ENCODE measurements around the gene AP2B1.

AP2B1 gene

GRCh38 chr17:35740997-35741931, 154.1 kb downstream of the AP2B1 start:
- H3K9me2 ChIP-seq (replicated peaks; ENCODE audit: insufficient read depth, low read length): no peaks in the 10 kb centered on the region
- no peak overlapping the region for H2AFZ ChIP-seq (ENCODE audit: low read length)
- no peak overlapping the region for H3K27ac ChIP-seq (ENCODE audit: low read length)
- DNase-seq: no peak
- no peaks in the 10 kb centered on the region for H3K79me2 ChIP-seq (ENCODE audit: low read length)
- H3K9me3 ChIP-seq (replicated peaks; ENCODE audit: insufficient read depth, low read length): no peaks in the 10 kb centered on the region
- H3K4me1 ChIP-seq (ENCODE audit: low read length): no peaks in the 10 kb centered on the region
- H3K4me3 ChIP-seq (ENCODE audit: low read length): no peak overlapping the region
- H3K36me3 ChIP-seq (replicated peaks; ENCODE audit: insufficient read depth, low read length): no peaks in the 10 kb centered on the region
- no peaks in the 10 kb centered on the region for H3F3A ChIP-seq (ENCODE audit: insufficient read depth, low read length)
- peak overlapping the region; percentile 18; the same call in 1 of the 2 replicates for H3K4me2 ChIP-seq (ENCODE audit: low read depth, low read length)
- H3K9ac ChIP-seq (ENCODE audit: low read length): no peak overlapping the region
- peaks cover 30% of the 10 kb centered on the region for H3K27me3 ChIP-seq (replicated peaks; ENCODE audit: insufficient read depth, low read length)
- H4K20me1 ChIP-seq (ENCODE audit: insufficient read depth, low read length): no peaks in the 10 kb centered on the region
- TF ChIP-seq EZH2phosphoT487 (IDR thresholded peaks at IDR 0.05; ENCODE audit: low read length) (no peak), EZH2 (optimal IDR thresholded peaks at IDR 0.05; ENCODE audit: low read depth, low read length) (no peak)
- TF ChIP-seq, protein P1, sequence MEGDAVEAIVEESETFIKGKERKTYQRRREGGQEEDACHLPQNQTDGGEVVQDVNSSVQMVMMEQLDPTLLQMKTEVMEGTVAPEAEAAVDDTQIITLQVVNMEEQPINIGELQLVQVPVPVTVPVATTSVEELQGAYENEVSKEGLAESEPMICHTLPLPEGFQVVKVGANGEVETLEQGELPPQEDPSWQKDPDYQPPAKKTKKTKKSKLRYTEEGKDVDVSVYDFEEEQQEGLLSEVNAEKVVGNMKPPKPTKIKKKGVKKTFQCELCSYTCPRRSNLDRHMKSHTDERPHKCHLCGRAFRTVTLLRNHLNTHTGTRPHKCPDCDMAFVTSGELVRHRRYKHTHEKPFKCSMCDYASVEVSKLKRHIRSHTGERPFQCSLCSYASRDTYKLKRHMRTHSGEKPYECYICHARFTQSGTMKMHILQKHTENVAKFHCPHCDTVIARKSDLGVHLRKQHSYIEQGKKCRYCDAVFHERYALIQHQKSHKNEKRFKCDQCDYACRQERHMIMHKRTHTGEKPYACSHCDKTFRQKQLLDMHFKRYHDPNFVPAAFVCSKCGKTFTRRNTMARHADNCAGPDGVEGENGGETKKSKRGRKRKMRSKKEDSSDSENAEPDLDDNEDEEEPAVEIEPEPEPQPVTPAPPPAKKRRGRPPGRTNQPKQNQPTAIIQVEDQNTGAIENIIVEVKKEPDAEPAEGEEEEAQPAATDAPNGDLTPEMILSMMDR (IDR thresholded peaks at IDR 0.05; ENCODE audit: low read length): no peak

DNA sequence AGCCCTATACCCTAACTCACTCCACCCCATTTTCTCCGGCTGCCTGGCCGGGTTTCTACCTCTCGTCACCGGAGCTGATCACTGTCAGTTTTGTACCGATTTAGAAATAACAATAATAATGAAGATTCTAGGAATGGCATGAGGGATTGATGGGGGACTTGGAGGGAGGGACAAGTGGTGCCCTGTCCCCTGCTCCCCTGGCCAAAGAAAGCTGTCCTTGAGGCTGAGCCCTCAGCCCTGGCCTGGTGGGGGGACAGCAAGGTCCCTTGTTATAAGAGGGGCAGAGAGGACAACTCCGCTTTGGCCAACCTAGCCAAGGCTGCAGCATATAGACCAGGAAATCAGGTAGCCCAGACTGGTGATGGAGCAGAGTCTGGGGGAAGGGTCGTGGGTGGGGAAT, 155.4 kb downstream of the AP2B1 start:
- no peak overlapping the region for H3K4me2 ChIP-seq (ENCODE audit: low read depth, low read length)
- no peaks in the 10 kb centered on the region for H3K9me3 ChIP-seq (replicated peaks; ENCODE audit: insufficient read depth, low read length)
- no peak overlapping the region for H2AFZ ChIP-seq (ENCODE audit: low read length)
- no peaks in the 10 kb centered on the region for H4K20me1 ChIP-seq (ENCODE audit: insufficient read depth, low read length)
- TF ChIP-seq, protein P1 (IDR thresholded peaks at IDR 0.05; ENCODE audit: low read length): no peak
- TF ChIP-seq EZH2 (optimal IDR thresholded peaks at IDR 0.05; ENCODE audit: low read depth, low read length) (no peak), EZH2phosphoT487 (IDR thresholded peaks at IDR 0.05; ENCODE audit: low read length) (no peak)
- peaks cover 33% of the 10 kb centered on the region for H3K27me3 ChIP-seq (replicated peaks; ENCODE audit: insufficient read depth, low read length)
- H3K4me3 ChIP-seq (ENCODE audit: low read length): no peak overlapping the region
- no peaks in the 10 kb centered on the region for H3K79me2 ChIP-seq (ENCODE audit: low read length)
- no peak overlapping the region for H3K27ac ChIP-seq (ENCODE audit: low read length)
- H3K9ac ChIP-seq (ENCODE audit: low read length): no peak overlapping the region
- DNase-seq: no peak
- H3K9me2 ChIP-seq (replicated peaks; ENCODE audit: insufficient read depth, low read length): no peaks in the 10 kb centered on the region
- H3K36me3 ChIP-seq (replicated peaks; ENCODE audit: insufficient read depth, low read length): no peaks in the 10 kb centered on the region
- H3F3A ChIP-seq (ENCODE audit: insufficient read depth, low read length): no peaks in the 10 kb centered on the region
- H3K4me1 ChIP-seq (ENCODE audit: low read length): no peaks in the 10 kb centered on the region

- Histone ChIP-seq H3K4me3 (ENCODE audit: low read length) (no peak overlapping the region), H3K9me2 (replicated peaks; ENCODE audit: insufficient read depth, low read length) (no peaks in the 10 kb centered on the region), H3F3A (ENCODE audit: insufficient read depth, low read length) (no peaks in the 10 kb centered on the region), H2AFZ (ENCODE audit: low read length) (no peak overlapping the region), H3K9ac (ENCODE audit: low read length) (no peak overlapping the region), H4K20me1 (ENCODE audit: insufficient read depth, low read length) (no peaks in the 10 kb centered on the region), H3K36me3 (replicated peaks; ENCODE audit: insufficient read depth, low read length) (no peaks in the 10 kb centered on the region), H3K4me1 (ENCODE audit: low read length) (no peaks in the 10 kb centered on the region), H3K4me2 (ENCODE audit: low read depth, low read length) (no peak overlapping the region), H3K27ac (ENCODE audit: low read length) (no peak overlapping the region), H3K27me3 (replicated peaks; ENCODE audit: insufficient read depth, low read length) (peaks cover 35% of the 10 kb centered on the region), H3K79me2 (ENCODE audit: low read length) (no peaks in the 10 kb centered on the region), H3K9me3 (replicated peaks; ENCODE audit: insufficient read depth, low read length) (no peaks in the 10 kb centered on the region)
- TF ChIP-seq, protein P1 (IDR thresholded peaks at IDR 0.05; ENCODE audit: low read length): no peak
- no peak for TF ChIP-seq EZH2 (optimal IDR thresholded peaks at IDR 0.05; ENCODE audit: low read depth, low read length)
- TF ChIP-seq EZH2phosphoT487 (IDR thresholded peaks at IDR 0.05; ENCODE audit: low read length): no peak
- no peak for DNase-seq
Measured at GRCh38 chr17:35742896-35743477, 155.9 kb downstream of the AP2B1 start.
